GM23248 (cell line): ENCODE results near the gene FOXE1. TPM values are rescaled to one million over a fixed set of nuclear protein-coding genes. Genes with fewer than 3 reads are reported as not detected.

ENCODE experiments used
- DNase-seq: peaks from one replicate; pipeline ENCODE4 v3.0.0-alpha.2; 2015
- H2AFZ ChIP-seq: fragments of 200-600 bp; sonication (generic); 2 replicates; pipeline ENCODE4 v1.6.1; 2016; ENCODE audit warnings: antibody characterized with exemption
- H3F3A ChIP-seq: fragments of 200-600 bp; sonication (generic); 2 replicates; pipeline ENCODE4 v1.6.1; 2016; ENCODE audit warnings: mild to moderate bottlenecking, antibody characterized with exemption, mixed run types; ENCODE audit not compliant: insufficient read depth
- H3K27ac ChIP-seq: fragments of 200-600 bp; sonication (generic); 2 replicates; pipeline ENCODE4 v1.5.1; 2016; ENCODE audit warnings: mild to moderate bottlenecking
- H3K27me3 ChIP-seq: fragments of 200-600 bp; sonication (generic); replicated peaks from 2 replicates; pipeline ENCODE4 v1.6.1; 2016; ENCODE audit warnings: mild to moderate bottlenecking; ENCODE audit not compliant: insufficient read depth
- H3K36me3 ChIP-seq: fragments of 200-600 bp; sonication (generic); 2 replicates; pipeline ENCODE4 v1.6.1; 2016; ENCODE audit warnings: low read depth, mild to moderate bottlenecking
- H3K4me1 ChIP-seq: fragments of 200-600 bp; sonication (generic); 2 replicates; pipeline ENCODE4 v1.6.1; 2016; ENCODE audit warnings: mild to moderate bottlenecking; ENCODE audit not compliant: insufficient read depth
- H3K4me2 ChIP-seq: fragments of 200-600 bp; sonication (generic); one replicate; pipeline ENCODE4 v1.6.1; 2016; ENCODE audit warnings: mild to moderate bottlenecking; ENCODE audit not compliant: unreplicated experiment
- H3K4me3 ChIP-seq: fragments of 200-600 bp; sonication (generic); 2 replicates; pipeline ENCODE4 v1.5.1; 2016; ENCODE audit warnings: mild to moderate bottlenecking
- H3K79me2 ChIP-seq: fragments of 200-600 bp; sonication (generic); 2 replicates; pipeline ENCODE4 v1.6.1; 2016; ENCODE audit warnings: mild to moderate bottlenecking; ENCODE audit not compliant: insufficient read depth
- H3K9ac ChIP-seq: fragments of 200-600 bp; sonication (generic); 2 replicates; pipeline ENCODE4 v1.6.1; 2016; ENCODE audit warnings: mild to moderate bottlenecking
- H3K9me2 ChIP-seq: fragments of 200-600 bp; sonication (generic); 2 replicates; pipeline ENCODE4 v1.6.1; 2016; ENCODE audit warnings: mixed run types, mild to moderate bottlenecking, moderate library complexity; ENCODE audit not compliant: insufficient read depth
- H3K9me3 ChIP-seq: fragments of 200-600 bp; sonication (generic); one replicate; pipeline ENCODE4 v1.6.1; 2017; ENCODE audit warnings: low read depth
- H4K20me1 ChIP-seq: fragments of 200-600 bp; sonication (generic); 2 replicates; pipeline ENCODE4 v1.6.0; 2016; ENCODE audit not compliant: insufficient read depth
- EZH2 ChIP-seq: fragments of 200-600 bp; sonication (generic); IDR thresholded peaks from 2 replicates; pipeline ENCODE4 v1.6.1; 2018; ENCODE audit warnings: antibody characterized with exemption, mild to moderate bottlenecking; ENCODE audit not compliant: insufficient read depth, poor library complexity, severe bottlenecking
- EZH2phosphoT487 ChIP-seq: fragments of 200-600 bp; sonication (generic); IDR thresholded peaks from 2 replicates; pipeline ENCODE4 v1.6.1; 2018; ENCODE audit warnings: antibody characterized with exemption, moderate library complexity, mild to moderate bottlenecking, low read depth; ENCODE audit not compliant: insufficient read depth
- WGBS, 2 experiments: methylation state at CpG; one replicate each; pipeline ENCODE4 v1.1.6; 2015 to 2017; ENCODE audit warnings: low lambda C conversion rate in 2 of 2, low coverage in 1 of 2; ENCODE audit errors: missing lambda C conversion rate in 2 of 2; 5-methylcytosine and 5-hydroxymethylcytosine counted together
- in situ Hi-C: fragments of 300-500 bp; cut with MboI; formaldehyde crosslinking; loops from 2 replicates; pipeline ENCODE4 v1.15.0; 2020
- polyA plus RNA-seq: library from polyadenylated mRNA; unstranded; fragments of >200 nt; fragmentation: Nextera tagmentation; extraction: Ambion mirVana; gene quantifications from 2 replicates; pipeline ENCODE4 v1.2.1, GENCODE V29; 2016
- total RNA-seq: library from RNA; depleted of rRNA; stranded (reverse); fragments of >200 nt; shearing (Covaris generic); gene quantifications from 2 replicates; pipeline ENCODE4 v1.2.3, GENCODE V29; 2014

FOXE1 gene
- total and polyA plus RNA-seq, 2 experiments from 2014 or later: not detected

- in situ Hi-C loops: no loop called here
- H3K4me2 ChIP-seq: no peak overlapping the region
- no peaks in the 10 kb centered on the region for H3K79me2 ChIP-seq
- H3K9me2 ChIP-seq: no peaks in the 10 kb centered on the region
- TF ChIP-seq EZH2phosphoT487 (no peak), EZH2 (no peak)
- H3K36me3 ChIP-seq: no peaks in the 10 kb centered on the region
- H3K4me3 ChIP-seq: no peak overlapping the region
- H3K9ac ChIP-seq: no peak overlapping the region
- H3K27me3 ChIP-seq: peaks cover 86% of the 10 kb centered on the region
- 22 to 29% methylated on average over 6 of the region's 6 CpGs for WGBS, 2 experiments
- no peaks in the 10 kb centered on the region for H3K9me3 ChIP-seq
- H4K20me1 ChIP-seq: no peaks in the 10 kb centered on the region
- no peak for DNase-seq
- H3K4me1 ChIP-seq: no peaks in the 10 kb centered on the region; the same call in 1 of the 2 replicates
- H2AFZ ChIP-seq: no peak overlapping the region
- no peak overlapping the region for H3K27ac ChIP-seq
- no peaks in the 10 kb centered on the region for H3F3A ChIP-seq
Observed at GRCh38 chr9:97858393-97858713, 5.3 kb downstream of the FOXE1 start.

DNA sequence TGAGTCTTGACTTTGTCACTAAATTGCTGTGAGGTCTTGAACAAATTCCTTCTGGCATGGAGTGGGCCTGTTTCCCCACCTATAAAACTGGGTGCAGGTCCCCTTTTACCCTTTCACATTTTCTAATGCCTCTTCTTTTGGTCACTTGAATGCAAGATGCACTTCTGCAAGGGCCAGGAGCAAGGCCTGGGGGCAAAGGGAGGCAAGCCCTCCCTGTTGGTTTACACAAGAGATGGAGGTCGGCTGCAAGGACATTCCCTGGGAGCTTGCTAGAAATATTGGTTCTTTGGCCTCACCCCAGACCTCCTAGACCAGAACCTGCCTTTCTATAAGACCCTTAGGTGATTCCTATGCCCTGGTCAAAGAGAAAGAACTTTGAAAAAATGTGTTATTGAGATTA lies 5.8 kb downstream of the FOXE1 start:
- Histone ChIP-seq H3K79me2 (no peaks in the 10 kb centered on the region), H3K27me3 (peaks cover 87% of the 10 kb centered on the region), H4K20me1 (no peaks in the 10 kb centered on the region), H3K9ac (no peak overlapping the region), H3K4me3 (no peak overlapping the region), H3F3A (no peaks in the 10 kb centered on the region), H3K27ac (no peak overlapping the region), H3K36me3 (no peaks in the 10 kb centered on the region), H3K4me1 (no peaks in the 10 kb centered on the region; the same call in 1 of the 2 replicates), H3K9me2 (no peaks in the 10 kb centered on the region), H3K4me2 (no peak overlapping the region), H2AFZ (no peak overlapping the region), H3K9me3 (no peaks in the 10 kb centered on the region)
- no peak for TF ChIP-seq EZH2phosphoT487
- TF ChIP-seq EZH2: no peak
- WGBS, 2 experiments: 20 to 25% methylated on average over 1 of the region's 1 CpG
- in situ Hi-C loops: no loop called here
- no peak for DNase-seq

DNA sequence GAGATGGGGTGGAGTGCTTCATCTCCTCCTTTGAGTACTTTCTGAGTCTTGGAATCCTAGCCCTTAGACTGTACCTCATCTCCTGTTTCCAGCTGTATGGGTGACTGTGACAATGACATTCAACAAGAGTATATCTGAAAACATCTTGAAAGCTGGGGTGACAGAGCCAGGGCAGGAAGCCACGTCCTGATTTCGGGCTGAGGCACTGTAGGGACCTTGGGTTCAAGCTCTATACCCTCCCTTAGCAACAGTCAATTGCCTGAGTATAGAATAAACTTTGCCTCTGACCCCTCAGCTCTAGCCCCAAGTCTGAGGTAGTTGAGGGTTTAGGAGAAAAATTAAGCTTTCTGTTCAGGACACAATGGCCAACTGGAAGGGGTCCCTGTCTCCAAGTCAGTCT lies 6.3 kb downstream of the FOXE1 start:
- Histone ChIP-seq H3K79me2 (no peaks in the 10 kb centered on the region), H3K9me3 (no peaks in the 10 kb centered on the region), H3K27ac (no peak overlapping the region), H3K4me3 (no peak overlapping the region), H3F3A (no peaks in the 10 kb centered on the region), H3K27me3 (peaks cover 92% of the 10 kb centered on the region), H3K4me1 (no peaks in the 10 kb centered on the region; the same call in 1 of the 2 replicates), H3K9me2 (no peaks in the 10 kb centered on the region), H3K36me3 (no peaks in the 10 kb centered on the region), H4K20me1 (no peaks in the 10 kb centered on the region), H3K9ac (no peak overlapping the region), H3K4me2 (no peak overlapping the region), H2AFZ (no peak overlapping the region)
- DNase-seq: no peak
- in situ Hi-C loops: no loop called here
- 17 to 23% methylated on average over 2 of the region's 2 CpGs for WGBS, 2 experiments
- TF ChIP-seq EZH2: no peak

DNA sequence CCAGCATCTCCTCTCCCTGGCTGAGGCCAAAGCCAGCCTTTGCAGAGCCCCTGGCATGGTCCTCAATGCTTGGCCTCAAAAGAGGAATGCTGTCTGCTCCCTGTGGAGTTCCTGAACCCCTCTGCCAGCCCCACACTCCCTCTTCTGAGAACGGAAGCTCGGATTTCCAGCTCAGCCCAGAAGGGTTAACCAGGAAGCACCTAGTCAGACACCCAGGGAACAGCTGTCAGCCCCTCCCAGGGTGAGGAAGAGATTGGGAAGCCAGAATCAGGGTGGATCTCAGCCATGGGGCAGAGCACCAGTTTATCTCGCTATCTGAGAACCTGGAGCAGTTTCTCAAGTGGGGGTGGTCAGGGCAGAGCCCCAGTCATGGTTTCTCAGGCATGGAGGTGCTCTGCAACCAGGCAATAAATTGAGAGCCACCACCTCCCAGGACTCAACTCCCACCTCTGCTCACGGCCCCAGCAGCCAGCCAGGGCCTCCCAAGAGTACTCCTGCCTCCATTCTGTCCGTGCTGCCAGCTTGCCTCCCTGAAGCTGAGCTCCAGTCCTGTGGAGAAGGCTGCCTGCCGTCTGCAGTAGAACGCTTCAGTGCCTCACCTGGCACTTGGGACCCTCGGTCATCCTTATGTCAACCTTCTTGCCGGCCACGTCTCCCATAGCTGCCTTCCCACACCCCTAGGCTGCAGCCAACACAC lies 7.6 kb downstream of the FOXE1 start:
- Histone ChIP-seq H3K36me3 (no peaks in the 10 kb centered on the region), H3K9me2 (no peaks in the 10 kb centered on the region), H3F3A (no peaks in the 10 kb centered on the region), H3K4me3 (no peak overlapping the region), H4K20me1 (no peaks in the 10 kb centered on the region), H3K27ac (no peak overlapping the region), H3K4me2 (no peak overlapping the region), H3K4me1 (no peaks in the 10 kb centered on the region; the same call in 1 of the 2 replicates), H2AFZ (no peak overlapping the region), H3K9ac (no peak overlapping the region), H3K27me3 (peaks cover 92% of the 10 kb centered on the region), H3K9me3 (no peaks in the 10 kb centered on the region), H3K79me2 (no peaks in the 10 kb centered on the region)
- no peak for TF ChIP-seq EZH2phosphoT487
- no peak for TF ChIP-seq EZH2
- in situ Hi-C loops: no loop called here
- WGBS, 2 experiments: 34 to 36% methylated on average over 10 of the region's 10 CpGs
- DNase-seq: no peak

- Histone ChIP-seq H3F3A (no peaks in the 10 kb centered on the region), H3K27me3 (peaks cover 92% of the 10 kb centered on the region), H2AFZ (no peak overlapping the region), H3K9me3 (no peaks in the 10 kb centered on the region), H3K9me2 (no peaks in the 10 kb centered on the region), H3K36me3 (no peaks in the 10 kb centered on the region), H3K4me2 (no peak overlapping the region), H3K79me2 (no peaks in the 10 kb centered on the region), H3K4me1 (no peaks in the 10 kb centered on the region; the same call in 1 of the 2 replicates), H3K4me3 (no peak overlapping the region), H3K9ac (no peak overlapping the region), H4K20me1 (no peaks in the 10 kb centered on the region), H3K27ac (no peak overlapping the region)
- 47 to 58% methylated on average over 5 of the region's 5 CpGs for WGBS, 2 experiments
- DNase-seq: no peak
- in situ Hi-C loops: no loop called here
- TF ChIP-seq EZH2phosphoT487: no peak
- no peak for TF ChIP-seq EZH2
Observed at GRCh38 chr9:97861148-97861475, 8.1 kb downstream of the FOXE1 start.
